ENCODE results near the gene AFF3. TPM values are rescaled to one million over a fixed set of nuclear protein-coding genes. Genes with fewer than 3 reads are reported as not detected.

Gene AFF3
- total and polyA plus RNA-seq, 2 experiments from 2014 or later: 12.0 to 12.8 TPM

DNA sequence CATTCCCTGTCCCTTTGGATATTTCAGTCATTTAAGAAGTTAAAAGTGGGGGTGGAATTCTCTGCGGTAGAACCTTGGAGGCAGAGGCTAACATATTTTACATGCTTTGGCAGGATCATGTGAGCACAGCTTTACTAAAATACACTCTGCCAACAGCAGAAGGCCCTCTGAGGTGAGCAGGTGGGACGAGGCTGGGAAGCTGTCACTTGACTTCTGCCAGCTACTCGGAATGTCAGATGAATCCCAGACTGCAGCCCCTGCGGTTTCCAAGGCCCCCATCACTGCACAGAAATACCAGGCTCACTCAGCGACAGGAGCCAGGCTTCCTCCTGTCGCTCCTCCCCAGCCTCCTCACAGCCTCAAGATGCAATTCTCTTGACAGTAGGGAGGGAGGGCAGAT, 431.7 kb downstream of the AFF3 start:
- peak; percentile 6 to 61 for DNase-seq (ENCODE audit: low read depth in 1 of 2, low spot score in 1 of 2)
- H3K4me3 ChIP-seq: no peak overlapping the region
- H3K4me1 ChIP-seq (ENCODE audit: low read depth): peaks cover 11% of the 10 kb centered on the region
- H3K27me3 ChIP-seq: no peaks in the 10 kb centered on the region
- TF ChIP-seq, protein P1, sequence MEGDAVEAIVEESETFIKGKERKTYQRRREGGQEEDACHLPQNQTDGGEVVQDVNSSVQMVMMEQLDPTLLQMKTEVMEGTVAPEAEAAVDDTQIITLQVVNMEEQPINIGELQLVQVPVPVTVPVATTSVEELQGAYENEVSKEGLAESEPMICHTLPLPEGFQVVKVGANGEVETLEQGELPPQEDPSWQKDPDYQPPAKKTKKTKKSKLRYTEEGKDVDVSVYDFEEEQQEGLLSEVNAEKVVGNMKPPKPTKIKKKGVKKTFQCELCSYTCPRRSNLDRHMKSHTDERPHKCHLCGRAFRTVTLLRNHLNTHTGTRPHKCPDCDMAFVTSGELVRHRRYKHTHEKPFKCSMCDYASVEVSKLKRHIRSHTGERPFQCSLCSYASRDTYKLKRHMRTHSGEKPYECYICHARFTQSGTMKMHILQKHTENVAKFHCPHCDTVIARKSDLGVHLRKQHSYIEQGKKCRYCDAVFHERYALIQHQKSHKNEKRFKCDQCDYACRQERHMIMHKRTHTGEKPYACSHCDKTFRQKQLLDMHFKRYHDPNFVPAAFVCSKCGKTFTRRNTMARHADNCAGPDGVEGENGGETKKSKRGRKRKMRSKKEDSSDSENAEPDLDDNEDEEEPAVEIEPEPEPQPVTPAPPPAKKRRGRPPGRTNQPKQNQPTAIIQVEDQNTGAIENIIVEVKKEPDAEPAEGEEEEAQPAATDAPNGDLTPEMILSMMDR (IDR thresholded peaks at IDR 0.05; ENCODE audit: low read depth, low read length): no peak
- H3K36me3 ChIP-seq: no peaks in the 10 kb centered on the region
- H3K9me3 ChIP-seq (ENCODE audit: low read depth): no peaks in the 10 kb centered on the region
- peak overlapping the region; percentile 70 for H3K27ac ChIP-seq

- Histone ChIP-seq H3K4me1 (ENCODE audit: low read depth) (peaks cover 11% of the 10 kb centered on the region), H3K9me3 (ENCODE audit: low read depth) (no peaks in the 10 kb centered on the region), H3K27ac (no peak overlapping the region), H3K36me3 (no peaks in the 10 kb centered on the region), H3K4me3 (no peak overlapping the region), H3K27me3 (no peaks in the 10 kb centered on the region)
- no peak for DNase-seq (ENCODE audit: low read depth in 1 of 2, low spot score in 1 of 2)
- TF ChIP-seq, protein P1 (IDR thresholded peaks at IDR 0.05; ENCODE audit: low read depth, low read length): no peak
Observed at GRCh38 chr2:99709229-99709628, 433.2 kb downstream of the AFF3 start.

DNA sequence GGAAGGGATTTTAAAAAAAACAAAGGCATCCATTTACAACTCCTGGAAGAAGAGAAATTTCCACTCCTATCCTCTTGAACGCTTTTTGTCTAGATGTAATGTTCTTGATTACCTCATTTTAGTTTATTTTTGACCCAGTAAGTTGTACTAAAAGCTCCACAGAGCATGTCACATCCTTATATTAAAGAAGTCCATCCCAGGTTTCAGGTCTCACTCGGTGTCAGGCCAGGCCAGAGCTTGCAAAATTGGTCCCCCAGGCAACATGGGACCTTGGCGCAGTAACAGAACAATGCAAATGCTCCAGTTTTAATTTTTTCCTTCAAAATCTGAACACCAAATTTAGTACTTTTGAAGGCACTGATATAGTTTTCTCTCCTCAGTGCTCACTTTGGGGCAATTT, 434.2 kb downstream of the AFF3 start:
- no peak overlapping the region for H3K27ac ChIP-seq
- H3K4me3 ChIP-seq: no peak overlapping the region
- DNase-seq (ENCODE audit: low read depth in 1 of 2, low spot score in 1 of 2): no peak
- no peaks in the 10 kb centered on the region for H3K36me3 ChIP-seq
- TF ChIP-seq, protein P1 (IDR thresholded peaks at IDR 0.05; ENCODE audit: low read depth, low read length): no peak
- no peaks in the 10 kb centered on the region for H3K27me3 ChIP-seq
- no peaks in the 10 kb centered on the region for H3K9me3 ChIP-seq (ENCODE audit: low read depth)
- H3K4me1 ChIP-seq (ENCODE audit: low read depth): peaks cover 11% of the 10 kb centered on the region

DNA sequence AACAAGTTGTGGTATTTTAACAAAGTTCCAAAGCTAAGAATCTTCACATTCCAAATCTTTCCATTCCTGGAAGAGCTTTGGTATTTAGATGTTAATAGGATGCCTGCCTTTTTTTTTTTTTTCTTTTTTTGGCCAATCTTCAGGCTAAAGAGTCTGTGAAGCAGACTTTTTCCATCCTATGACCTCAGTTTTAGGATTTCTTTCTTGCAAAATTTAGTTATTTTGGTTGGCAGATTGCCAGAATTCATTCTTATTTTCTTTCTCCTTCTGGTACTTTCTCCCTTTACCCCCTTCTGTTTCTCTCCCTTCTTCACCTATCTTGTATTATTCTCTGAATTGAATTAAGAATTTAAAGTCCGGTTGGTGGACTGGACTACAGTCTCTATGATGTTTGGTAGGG, 434.8 kb downstream of the AFF3 start:
- Histone ChIP-seq H3K9me3 (ENCODE audit: low read depth) (no peaks in the 10 kb centered on the region), H3K4me1 (ENCODE audit: low read depth) (peaks cover 11% of the 10 kb centered on the region), H3K27me3 (no peaks in the 10 kb centered on the region), H3K27ac (no peak overlapping the region), H3K36me3 (no peaks in the 10 kb centered on the region), H3K4me3 (no peak overlapping the region)
- TF ChIP-seq, protein P1 (IDR thresholded peaks at IDR 0.05; ENCODE audit: low read depth, low read length): no peak
- DNase-seq (ENCODE audit: low read depth in 1 of 2, low spot score in 1 of 2): peak in 1 of 2 donors; percentile 37

DNA sequence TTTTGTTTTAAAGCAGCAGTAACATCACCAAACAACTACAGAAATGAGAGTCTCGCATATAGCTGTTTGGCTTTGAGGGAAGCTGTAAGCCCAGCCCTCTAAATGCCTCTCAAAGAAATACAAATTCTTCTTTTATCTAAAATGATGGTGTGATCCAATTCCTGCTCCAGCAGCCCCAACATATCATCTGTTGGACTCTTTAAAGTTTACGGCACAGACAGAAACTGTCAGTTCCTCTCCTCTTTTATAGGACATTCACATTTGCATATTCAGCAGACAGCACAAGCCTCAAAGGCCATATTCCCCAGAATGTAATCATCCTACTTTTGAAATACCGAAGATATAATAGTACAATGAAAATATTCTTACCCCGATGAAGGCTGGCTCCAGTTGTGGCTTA, 435.7 kb downstream of the AFF3 start:
- DNase-seq (ENCODE audit: low read depth in 1 of 2, low spot score in 1 of 2): no peak
- Histone ChIP-seq H3K9me3 (ENCODE audit: low read depth) (no peaks in the 10 kb centered on the region), H3K4me1 (ENCODE audit: low read depth) (peaks cover 11% of the 10 kb centered on the region), H3K27ac (no peak overlapping the region), H3K27me3 (no peaks in the 10 kb centered on the region), H3K36me3 (no peaks in the 10 kb centered on the region), H3K4me3 (no peak overlapping the region)
- TF ChIP-seq, protein P1 (IDR thresholded peaks at IDR 0.05; ENCODE audit: low read depth, low read length): no peak

- Histone ChIP-seq H3K27ac (no peak overlapping the region), H3K36me3 (no peaks in the 10 kb centered on the region), H3K4me3 (no peak overlapping the region), H3K4me1 (ENCODE audit: low read depth) (no peaks in the 10 kb centered on the region), H3K27me3 (no peaks in the 10 kb centered on the region), H3K9me3 (ENCODE audit: low read depth) (no peaks in the 10 kb centered on the region)
- DNase-seq (ENCODE audit: low read depth in 1 of 2, low spot score in 1 of 2): no peak
- TF ChIP-seq, protein P1 (IDR thresholded peaks at IDR 0.05; ENCODE audit: low read depth, low read length): no peak
Observed at GRCh38 chr2:99701503-99701902, 440.9 kb downstream of the AFF3 start.

Measured in cardiac muscle cell (in vitro differentiated cells and primary cell).